H9 (cell line): Measurements from ENCODE around the gene AIG1. TPM values are rescaled to one million over a fixed set of nuclear protein-coding genes. Genes with fewer than 3 reads are reported as not detected.

Experiments used
- DNase-seq: peaks from one replicate; pipeline ENCODE4 v3.0.0-alpha.2; 2017
- H2AFZ ChIP-seq: one replicate; pipeline ENCODE4 v1.6.1; 2013; ENCODE audit warnings: mild to moderate bottlenecking, low read length, control low read depth, moderate library complexity
- H2AK5ac ChIP-seq: 2 replicates; pipeline ENCODE4 v1.6.1; 2013; ENCODE audit warnings: low read length, control low read depth, mixed read lengths; ENCODE audit not compliant: insufficient read length
- H2BK120ac ChIP-seq: one replicate; pipeline ENCODE4 v1.6.1; 2013; ENCODE audit warnings: low read depth, mild to moderate bottlenecking, low read length, control low read depth, inconsistent platforms; ENCODE audit not compliant: poor library complexity, severe bottlenecking
- H2BK12ac ChIP-seq: 2 replicates; pipeline ENCODE4 v1.6.1; 2013; ENCODE audit warnings: low read length, control low read depth, mixed read lengths, low read depth; ENCODE audit not compliant: insufficient read length
- H2BK15ac ChIP-seq: 2 replicates; pipeline ENCODE4 v1.6.1; 2013; ENCODE audit warnings: low read depth, low read length, control low read depth
- H2BK20ac ChIP-seq: one replicate; pipeline ENCODE4 v1.6.1; 2013; ENCODE audit warnings: low read depth, mild to moderate bottlenecking, low read length, control low read depth, inconsistent platforms; ENCODE audit not compliant: poor library complexity, severe bottlenecking
- H2BK5ac ChIP-seq: 2 replicates; pipeline ENCODE4 v1.6.1; 2013; ENCODE audit warnings: low read length, control low read depth, mixed read lengths; ENCODE audit not compliant: insufficient read length
- H3K14ac ChIP-seq: 2 replicates; pipeline ENCODE4 v1.6.1; 2013; ENCODE audit warnings: low read length, control low read depth; ENCODE audit not compliant: insufficient read depth
- H3K18ac ChIP-seq: 2 replicates; pipeline ENCODE4 v1.6.1; 2013; ENCODE audit warnings: low read depth, mild to moderate bottlenecking, mixed read lengths, low read length, control low read depth; ENCODE audit not compliant: insufficient read length
- H3K23ac ChIP-seq: 2 replicates; pipeline ENCODE4 v1.6.1; 2013; ENCODE audit warnings: low read length, control low read depth, mixed read lengths, low read depth; ENCODE audit not compliant: insufficient read length
- H3K23me2 ChIP-seq: 2 replicates; pipeline ENCODE4 v1.6.1; 2013; ENCODE audit warnings: low read depth, mild to moderate bottlenecking, mixed read lengths, low read length, control low read depth; ENCODE audit not compliant: insufficient read length, poor library complexity, severe bottlenecking
- H3K27ac ChIP-seq: 2 replicates; pipeline ENCODE4 v1.5.1; 2013; ENCODE audit warnings: low read length, control low read depth, mixed read lengths, low read depth; ENCODE audit not compliant: insufficient read length
- H3K27me3 ChIP-seq: 2 replicates; pipeline ENCODE4 v1.6.1; 2013; ENCODE audit warnings: low read length, control low read depth, inconsistent platforms; ENCODE audit not compliant: insufficient read depth
- H3K4ac ChIP-seq: 2 replicates; pipeline ENCODE4 v1.6.1; 2013; ENCODE audit warnings: low read depth, mild to moderate bottlenecking, control low read depth, inconsistent platforms, low read length, moderate library complexity
- H3K4me1 ChIP-seq: 2 replicates; pipeline ENCODE4 v1.6.1; 2013; ENCODE audit warnings: low read length, control low read depth, inconsistent platforms; ENCODE audit not compliant: insufficient read depth
- H3K4me2 ChIP-seq: 2 replicates; pipeline ENCODE4 v1.6.1; 2013; ENCODE audit warnings: low read length, control low read depth, mixed read lengths; ENCODE audit not compliant: insufficient read length, insufficient read depth
- H3K56ac ChIP-seq: 2 replicates; pipeline ENCODE4 v1.6.1; 2013; ENCODE audit warnings: low read depth, mild to moderate bottlenecking, mixed read lengths, low read length, control low read depth; ENCODE audit not compliant: insufficient read length
- H3K79me1 ChIP-seq: 2 replicates; pipeline ENCODE4 v1.6.1; 2013; ENCODE audit warnings: low read depth, mild to moderate bottlenecking, moderate library complexity, low read length, control low read depth, inconsistent platforms; ENCODE audit not compliant: insufficient read depth, poor library complexity, severe bottlenecking
- H3K79me2 ChIP-seq: 2 replicates; pipeline ENCODE4 v1.6.1; 2013; ENCODE audit warnings: low read length, control low read depth, inconsistent platforms; ENCODE audit not compliant: insufficient read depth
- H3K9ac ChIP-seq: 2 replicates; pipeline ENCODE4 v1.6.1; 2013; ENCODE audit warnings: low read length, control low read depth, mixed read lengths; ENCODE audit not compliant: insufficient read length; ENCODE audit errors: extremely low read depth
- H3K9me3 ChIP-seq: one replicate; pipeline ENCODE4 v1.6.1; 2013; ENCODE audit warnings: low read depth, low read length, inconsistent platforms; ENCODE audit not compliant: control insufficient read depth
- H3T11ph ChIP-seq: one replicate; pipeline ENCODE4 v1.6.1; 2013; ENCODE audit warnings: mild to moderate bottlenecking, low read length, control low read depth, inconsistent platforms
- H4K20me1 ChIP-seq: one replicate; pipeline ENCODE4 v1.6.1; 2013; ENCODE audit not compliant: control insufficient read depth, insufficient read length, insufficient read depth
- H4K5ac ChIP-seq: 2 replicates; pipeline ENCODE4 v1.6.1; 2013; ENCODE audit warnings: low read depth, mild to moderate bottlenecking, mixed read lengths, low read length, control low read depth; ENCODE audit not compliant: insufficient read length
- H4K8ac ChIP-seq: replicated peaks from 2 replicates; pipeline ENCODE4 v1.6.1; 2013; ENCODE audit warnings: low read length, control low read depth, mixed read lengths, low read depth; ENCODE audit not compliant: insufficient read length
- H4K91ac ChIP-seq: 2 replicates; pipeline ENCODE4 v1.6.1; 2013; ENCODE audit warnings: low read depth, mild to moderate bottlenecking, moderate library complexity, mixed read lengths, low read length, control low read depth; ENCODE audit not compliant: insufficient read length
- H3K27ac Mint-ChIP-seq, 3 experiments: 2 replicates in 2 of 3; 3 replicates in 1 of 3; pipeline ENCODE4 v1.8.0; 2020 to 2021; ENCODE audit warnings: mixed read lengths in 3 of 3, mild to moderate bottlenecking in 1 of 3, moderate library complexity in 1 of 3
- H3K27me3 Mint-ChIP-seq: 2 replicates; pipeline ENCODE4 v1.8.0; 2021; ENCODE audit warnings: low read depth, mild to moderate bottlenecking, moderate library complexity, mixed read lengths
- H3K36me3 Mint-ChIP-seq, 3 experiments: 2 replicates in 2 of 3; 3 replicates in 1 of 3; pipeline ENCODE4 v1.8.0; 2020 to 2021; ENCODE audit warnings: low read depth in 3 of 3, mixed read lengths in 3 of 3; ENCODE audit not compliant: insufficient read depth in 1 of 3
- H3K4me1 Mint-ChIP-seq, 2 experiments: 2 replicates each; pipeline ENCODE4 v1.8.0; 2020; ENCODE audit warnings: mixed read lengths in 2 of 2
- H3K4me3 Mint-ChIP-seq, 2 experiments: 2 replicates in 1 of 2; 3 replicates in 1 of 2; pipeline ENCODE4 v1.8.0; 2020 to 2021; ENCODE audit warnings: mild to moderate bottlenecking in 2 of 2, mixed read lengths in 2 of 2, moderate library complexity in 1 of 2
- H3K9me3 Mint-ChIP-seq, 2 experiments: 2 replicates in 1 of 2; 3 replicates in 1 of 2; pipeline ENCODE4 v1.8.0; 2020; ENCODE audit warnings: mild to moderate bottlenecking in 2 of 2, mixed read lengths in 2 of 2, moderate library complexity in 1 of 2
- CTCF ChIP-seq: fragments of 200-600 bp; sonication (generic); conservative IDR thresholded peaks from 3 replicates; pipeline ENCODE4 v1.8.0; 2021; ENCODE audit warnings: antibody characterized with exemption, mild to moderate bottlenecking
- WGBS: extraction: QIAGEN DNeasy Blood & Tissue Kit; methylation state at CpG from one replicate; pipeline ENCODE4 v1.1.7; 2013; ENCODE audit warnings: missing lambda C conversion rate, low lambda C conversion rate, mixed read lengths; ENCODE audit not compliant: insufficient read length; ENCODE audit errors: extremely low coverage; 5-methylcytosine and 5-hydroxymethylcytosine counted together
- total RNA-seq: library from RNA; stranded (reverse); gene quantifications from 2 replicates; pipeline ENCODE4 v1.2.1, GENCODE V29; 2021

The AIG1 gene
- total RNA-seq, 1 experiment from 2014 or later = 44.6 TPM

DNA sequence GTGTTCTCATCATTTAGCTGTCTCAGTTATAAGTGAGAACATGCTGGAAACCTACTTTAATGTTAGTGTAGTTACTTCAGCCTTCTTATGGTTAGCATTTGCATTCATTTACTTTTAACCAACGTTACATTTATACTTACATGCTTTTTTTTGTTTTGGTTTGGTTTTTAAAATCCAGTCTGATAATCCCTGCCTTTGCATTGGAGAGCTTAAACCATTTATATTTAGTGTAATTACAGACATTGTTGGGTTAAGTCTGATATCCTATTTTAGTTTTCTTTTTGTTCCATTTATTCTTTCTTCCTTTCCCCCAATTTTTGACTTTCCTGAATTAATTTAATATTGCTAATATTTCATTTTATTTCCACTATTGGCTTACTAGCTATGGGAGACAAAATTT lies 70.2 kb downstream of the AIG1 start:
- no peak overlapping the region for H4K91ac ChIP-seq

More for the DNA sequence above, 70.2 kb downstream of the AIG1 start:
- H3K4me3 Mint-ChIP-seq = no peak overlapping the region
- Histone ChIP-seq H3K23me2 (no peaks in the 10 kb centered on the region), H3K27ac (no peak overlapping the region), H3K9ac (no peak overlapping the region), H4K5ac (no peak overlapping the region), H3K23ac (no peak overlapping the region), H2BK5ac (no peak overlapping the region), H2BK15ac (no peak overlapping the region), H3K79me2 (no peaks in the 10 kb centered on the region), H3K56ac (no peak overlapping the region), H2AFZ (no peak overlapping the region), H3K4me1 (no peaks in the 10 kb centered on the region), H3K9me3 (peaks cover 4% of the 10 kb centered on the region), H2BK20ac (no peak overlapping the region), H2BK120ac (no peak overlapping the region), H3T11ph (no peak overlapping the region), H3K4me2 (no peak overlapping the region), H3K14ac (no peak overlapping the region), H3K4ac (no peak overlapping the region), H3K27me3 (no peaks in the 10 kb centered on the region), H3K79me1 (no peaks in the 10 kb centered on the region), H2AK5ac (no peak overlapping the region), H4K20me1 (no peaks in the 10 kb centered on the region), H4K8ac (no peak overlapping the region), H2BK12ac (no peak overlapping the region), H3K18ac (no peak overlapping the region)
- TF ChIP-seq CTCF = no peak
- H3K27ac Mint-ChIP-seq = no peak overlapping the region
- peaks cover 10 to 17% of the 10 kb centered on the region in 2 experiments for H3K9me3 Mint-ChIP-seq
- no CpG with 5 or more reads among the region's 1 CpG for WGBS
- no peaks in the 10 kb centered on the region for H3K4me1 Mint-ChIP-seq
- no peaks in the 10 kb centered on the region for H3K27me3 Mint-ChIP-seq
- no peak for DNase-seq
- H3K36me3 Mint-ChIP-seq = peaks cover 14 to 41% (median 34%) of the 10 kb centered on the region in 3 experiments
